CD4-positive, alpha-beta T cell (primary cell): ENCODE measurements around the gene SLC41A3. TPM values are rescaled to one million over a fixed set of nuclear protein-coding genes. Genes with fewer than 3 reads are reported as not detected.

Experiments
- ATAC-seq: fragments of 200-7000 bp; cut with Tn5 transposase; one replicate; pipeline ENCODE4 v1.10.0; 2022; ENCODE audit warnings: mild to moderate bottlenecking; ENCODE audit not compliant: poor library complexity
- CTCF ChIA-PET: fragments of 350-600 bp; sonication (Branson Sonifier 250); formaldehyde crosslinking; loops from one replicate; lab custom pipeline; 2021; ENCODE audit warnings: antibody characterized with exemption, inconsistent platforms; lab: Charles Lee
- POLR2A ChIA-PET: fragments of 350-600 bp; sonication (Branson Sonifier 250); formaldehyde crosslinking; loops from one replicate; lab custom pipeline; 2021; ENCODE audit warnings: antibody characterized with exemption, inconsistent platforms; lab: Charles Lee
- DNase-seq, 14 experiments: peaks; one replicate each; pipeline ENCODE4 v3.0.0-alpha.2; 2013 to 2020; ENCODE audit warnings: mixed read lengths in 2 of 14
- H3K27ac ChIP-seq, 2 donors: one replicate each; pipeline versions ENCODE4 v1.5.1 to v1.7.0; 2013; ENCODE audit warnings: low read length in 2 of 2, low read depth in 1 of 2, mild to moderate bottlenecking in 1 of 2
- H3K27me3 ChIP-seq, 2 experiments: 1 replicate in 1 of 2; 2 replicates in 1 of 2; pipeline versions ENCODE4 v1.6.1 to v1.7.0; 2013; ENCODE audit warnings: low read length in 2 of 2, control low read depth in 1 of 2, mild to moderate bottlenecking in 1 of 2, moderate library complexity in 1 of 2; ENCODE audit not compliant: insufficient read depth in 2 of 2, control insufficient read depth in 1 of 2
- H3K36me3 ChIP-seq: one replicate; pipeline ENCODE4 v1.6.1; 2013; ENCODE audit warnings: low read length, control low read depth; ENCODE audit not compliant: insufficient read depth
- H3K4me1 ChIP-seq: one replicate; pipeline ENCODE4 v1.6.1; 2013; ENCODE audit warnings: low read length, control low read depth; ENCODE audit not compliant: insufficient read depth
- H3K4me3 ChIP-seq: one replicate; pipeline ENCODE4 v1.5.1; 2013; ENCODE audit warnings: mild to moderate bottlenecking, low read length, moderate library complexity
- H3K9me3 ChIP-seq, 2 experiments: 1 replicate in 1 of 2; 2 replicates in 1 of 2; pipeline versions ENCODE4 v1.6.1 to v1.7.0; 2013; ENCODE audit warnings: low read length in 2 of 2, mild to moderate bottlenecking in 2 of 2, control low read depth in 1 of 2, moderate library complexity in 1 of 2; ENCODE audit not compliant: control insufficient read depth in 1 of 2, insufficient read depth in 1 of 2
- H3K27ac Mint-ChIP-seq: one replicate; pipeline ENCODE4 v1.8.0; 2020; ENCODE audit warnings: mixed read lengths
- H3K27me3 Mint-ChIP-seq: one replicate; pipeline ENCODE4 v1.8.0; 2021; ENCODE audit warnings: mixed read lengths
- H3K36me3 Mint-ChIP-seq: one replicate; pipeline ENCODE4 v1.8.0; 2021; ENCODE audit warnings: low read depth, mixed read lengths
- H3K4me1 Mint-ChIP-seq: one replicate; pipeline ENCODE4 v1.8.0; 2021; ENCODE audit warnings: low read depth, mixed read lengths
- H3K4me3 Mint-ChIP-seq: one replicate; pipeline ENCODE4 v1.8.0; 2020; ENCODE audit warnings: mild to moderate bottlenecking, mixed read lengths
- H3K9me3 Mint-ChIP-seq: one replicate; pipeline ENCODE4 v1.8.0; 2020; ENCODE audit warnings: mixed read lengths
- intact Hi-C, 2 experiments: fragments of 100-400 bp; cut with DNase I in 1 of 2; cut with micrococcal nuclease in 1 of 2; formaldehyde crosslinking; loops; one replicate each; pipeline versions ENCODE4 v1.15.1 to v1.9.0; 2023 to 2025; cut with DNase I, micrococcal nuclease
- total RNA-seq, 174 experiments: library from RNA in 2 of 174; stranded (reverse) in 2 of 174; gene quantifications; one replicate each; pipeline ENCODE4 v1.2.3 and lab custom pipeline; 2021 to 2026
- TF ChIP-seq, protein P1 (sequence below): fragments of 200-600 bp; IDR thresholded peaks from one replicate; pipeline ENCODE4 v1.8.0; 2022; ENCODE audit warnings: antibody characterized with exemption, mild to moderate bottlenecking

SLC41A3 gene
- total RNA-seq, 2 experiments from 2014 or later = 26.5 to 29.1 TPM

DNA sequence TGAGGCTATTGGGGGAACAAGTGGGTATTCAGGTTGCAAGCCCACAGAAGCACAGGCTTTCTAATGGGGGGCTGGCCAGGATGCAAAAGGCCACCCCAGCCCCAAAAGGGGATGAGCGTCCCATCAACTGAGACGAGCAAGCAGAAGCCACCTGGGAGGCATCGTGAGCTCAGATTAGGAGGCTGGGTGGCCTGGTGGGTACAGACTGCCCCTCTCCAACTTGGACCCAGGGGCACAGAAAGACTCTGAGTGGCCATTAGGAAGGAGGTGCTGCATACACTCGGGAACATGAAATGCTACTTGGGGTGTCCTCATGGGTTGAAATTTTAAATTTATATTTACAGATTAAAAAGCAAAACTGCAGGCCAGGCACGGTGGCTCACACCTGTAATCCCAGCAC is 29.1 kb downstream of the SLC41A3 start:
- no peaks in the 10 kb centered on the region for H3K27me3 ChIP-seq
- TF ChIP-seq, protein P1, sequence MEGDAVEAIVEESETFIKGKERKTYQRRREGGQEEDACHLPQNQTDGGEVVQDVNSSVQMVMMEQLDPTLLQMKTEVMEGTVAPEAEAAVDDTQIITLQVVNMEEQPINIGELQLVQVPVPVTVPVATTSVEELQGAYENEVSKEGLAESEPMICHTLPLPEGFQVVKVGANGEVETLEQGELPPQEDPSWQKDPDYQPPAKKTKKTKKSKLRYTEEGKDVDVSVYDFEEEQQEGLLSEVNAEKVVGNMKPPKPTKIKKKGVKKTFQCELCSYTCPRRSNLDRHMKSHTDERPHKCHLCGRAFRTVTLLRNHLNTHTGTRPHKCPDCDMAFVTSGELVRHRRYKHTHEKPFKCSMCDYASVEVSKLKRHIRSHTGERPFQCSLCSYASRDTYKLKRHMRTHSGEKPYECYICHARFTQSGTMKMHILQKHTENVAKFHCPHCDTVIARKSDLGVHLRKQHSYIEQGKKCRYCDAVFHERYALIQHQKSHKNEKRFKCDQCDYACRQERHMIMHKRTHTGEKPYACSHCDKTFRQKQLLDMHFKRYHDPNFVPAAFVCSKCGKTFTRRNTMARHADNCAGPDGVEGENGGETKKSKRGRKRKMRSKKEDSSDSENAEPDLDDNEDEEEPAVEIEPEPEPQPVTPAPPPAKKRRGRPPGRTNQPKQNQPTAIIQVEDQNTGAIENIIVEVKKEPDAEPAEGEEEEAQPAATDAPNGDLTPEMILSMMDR = no peak
- no peaks in the 10 kb centered on the region for H3K4me1 ChIP-seq
- POLR2A ChIA-PET = no interaction called here
- no peaks in the 10 kb centered on the region for H3K9me3 ChIP-seq
- H3K27ac ChIP-seq = no peak overlapping the region
- intact Hi-C loops = no loop called here
- Mint-ChIP-seq H3K27me3 (no peaks in the 10 kb centered on the region), H3K36me3 (peaks cover 15% of the 10 kb centered on the region), H3K4me3 (no peak overlapping the region), H3K4me1 (peaks cover 25% of the 10 kb centered on the region), H3K9me3 (no peaks in the 10 kb centered on the region), H3K27ac (no peak overlapping the region)
- ATAC-seq (no peak), DNase-seq (no peak)
- H3K4me3 ChIP-seq = no peak overlapping the region
- peaks cover 15% of the 10 kb centered on the region for H3K36me3 ChIP-seq
- CTCF ChIA-PET = no interaction called here

DNA sequence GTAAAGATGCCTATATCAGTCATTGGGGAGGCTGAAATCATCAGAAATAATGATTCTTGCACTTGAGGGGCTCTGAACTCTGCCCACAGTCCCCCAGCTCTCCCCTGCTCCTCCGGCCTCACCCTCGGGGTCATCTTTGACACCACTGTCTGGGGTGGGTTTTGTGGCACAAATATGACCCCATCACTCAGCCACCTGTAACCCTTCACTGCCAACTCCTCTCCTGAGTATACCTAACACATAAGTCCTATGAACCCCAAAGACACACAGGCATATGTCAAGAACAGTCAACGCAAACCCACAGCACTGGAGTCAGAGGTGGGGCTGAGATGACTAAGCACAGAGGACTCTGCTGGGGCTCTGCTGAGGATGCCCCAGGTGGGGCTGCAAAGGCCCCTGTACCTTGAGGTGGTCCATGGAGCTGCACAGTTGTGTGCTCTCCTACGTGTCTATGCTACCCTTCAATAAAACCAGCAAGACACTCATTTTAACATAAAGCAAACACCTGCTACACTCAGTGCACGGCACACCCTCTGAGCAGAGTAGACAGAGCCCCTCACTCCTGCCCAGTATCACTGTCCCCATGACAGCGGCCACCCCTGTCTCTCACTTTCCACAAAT is 29.9 kb downstream of the SLC41A3 start:
- H3K4me3 Mint-ChIP-seq = no peak overlapping the region
- H3K27me3 Mint-ChIP-seq = no peaks in the 10 kb centered on the region
- intact Hi-C loops = no loop called here
- ChIA-PET CTCF (no interaction called here), POLR2A (no interaction called here)
- H3K27ac Mint-ChIP-seq = no peak overlapping the region
- peaks cover 15% of the 10 kb centered on the region for H3K36me3 Mint-ChIP-seq
- H3K4me3 ChIP-seq = no peak overlapping the region
- H3K4me1 Mint-ChIP-seq = peaks cover 25% of the 10 kb centered on the region
- H3K9me3 Mint-ChIP-seq = no peaks in the 10 kb centered on the region
- H3K27ac ChIP-seq = no peak overlapping the region
- no peaks in the 10 kb centered on the region for H3K4me1 ChIP-seq
- TF ChIP-seq, protein P1 = no peak
- H3K9me3 ChIP-seq = no peaks in the 10 kb centered on the region
- H3K36me3 ChIP-seq = peaks cover 10% of the 10 kb centered on the region
- no peak for DNase-seq
- ATAC-seq = no peak
- no peaks in the 10 kb centered on the region for H3K27me3 ChIP-seq

DNA sequence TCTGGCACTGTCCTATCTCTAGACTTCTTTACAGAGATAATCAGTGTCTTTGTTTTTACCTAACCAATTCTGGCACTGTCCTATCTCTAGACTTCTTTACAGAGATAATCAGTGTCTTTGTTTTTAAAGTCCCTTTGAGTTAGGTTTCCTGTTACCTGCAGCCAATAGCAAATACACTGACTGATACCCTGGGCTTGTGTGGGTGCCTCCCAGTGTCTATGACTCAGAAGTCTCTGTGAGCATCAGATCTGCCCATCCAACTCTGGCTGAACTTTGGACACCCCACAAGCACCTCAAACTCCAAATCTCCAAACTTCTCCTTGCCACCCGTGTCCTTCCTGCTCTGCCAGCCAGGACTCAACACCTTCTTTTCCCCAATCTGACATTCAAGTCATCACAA is 30.4 kb downstream of the SLC41A3 start:
- POLR2A ChIA-PET = no interaction called here
- Mint-ChIP-seq H3K36me3 (peaks cover 15% of the 10 kb centered on the region), H3K4me3 (no peak overlapping the region), H3K27me3 (no peaks in the 10 kb centered on the region), H3K4me1 (peaks cover 25% of the 10 kb centered on the region), H3K9me3 (no peaks in the 10 kb centered on the region), H3K27ac (no peak overlapping the region)
- DNase-seq = no peak
- TF ChIP-seq, protein P1 = no peak
- Histone ChIP-seq H3K27me3 (no peaks in the 10 kb centered on the region), H3K27ac (no peak overlapping the region), H3K9me3 (no peaks in the 10 kb centered on the region), H3K36me3 (peaks cover 10% of the 10 kb centered on the region), H3K4me3 (no peak overlapping the region), H3K4me1 (no peaks in the 10 kb centered on the region)
- no peak for ATAC-seq
- intact Hi-C loops = no loop called here
- CTCF ChIA-PET = no interaction called here
